NCI-H446 treated with DMSO at 0.1 percent for 48 hours (cell line): Measurements from ENCODE around the gene TOM1L2.
"Not testable (repeated sequence)": the region's sequence is repeated elsewhere in the genome, so short reads cannot be mapped to it uniquely, and the experiment has no call there.

Source experiments
- DNase-seq: peaks from one replicate; lab custom pipeline; 2025; lab: John Stamatoyannopoulos, UW

TOM1L2 gene

GRCh38 chr17:17942846-17943245 lies 29.4 kb downstream of the TOM1L2 start:
- DNase-seq: no peak

- DNase-seq: no peak
Measured at GRCh38 chr17:17941015-17941414, 31.2 kb downstream of the TOM1L2 start.

GRCh38 chr17:17940441-17940911 lies 31.7 kb downstream of the TOM1L2 start:
- peak; percentile 1 for DNase-seq

- not testable (repeated sequence) for DNase-seq
Measured at GRCh38 chr17:17939941-17940340, 32.3 kb downstream of the TOM1L2 start.

GRCh38 chr17:17938388-17939107 lies 33.7 kb downstream of the TOM1L2 start:
- no peak for DNase-seq

GRCh38 chr17:17937958-17938357 lies 34.2 kb downstream of the TOM1L2 start:
- DNase-seq: no peak

- no peak for DNase-seq
Measured at GRCh38 chr17:17937201-17937853, 34.9 kb downstream of the TOM1L2 start.

- no peak for DNase-seq
Measured at GRCh38 chr17:17935321-17936271, 36.6 kb downstream of the TOM1L2 start.

GRCh38 chr17:17934806-17935205 lies 37.4 kb downstream of the TOM1L2 start:
- DNase-seq: no peak

- no peak for DNase-seq
Measured at GRCh38 chr17:17934214-17934613, 38.0 kb downstream of the TOM1L2 start.

- no peak for DNase-seq
Measured at GRCh38 chr17:17933775-17934174, 38.4 kb downstream of the TOM1L2 start.

- no peak for DNase-seq
Measured at GRCh38 chr17:17931159-17931558, 41.0 kb downstream of the TOM1L2 start.

GRCh38 chr17:17930674-17931073 lies 41.5 kb downstream of the TOM1L2 start:
- no peak for DNase-seq

GRCh38 chr17:17929655-17930380 lies 42.4 kb downstream of the TOM1L2 start:
- no peak for DNase-seq

- DNase-seq: no peak
Measured at GRCh38 chr17:17928398-17929287, 43.6 kb downstream of the TOM1L2 start.

- no peak for DNase-seq
Measured at GRCh38 chr17:17926840-17927449, 45.3 kb downstream of the TOM1L2 start.

GRCh38 chr17:17926036-17926435 lies 46.2 kb downstream of the TOM1L2 start:
- DNase-seq: no peak

GRCh38 chr17:17924857-17925250 lies 47.3 kb downstream of the TOM1L2 start:
- no peak for DNase-seq

- no peak for DNase-seq
Measured at GRCh38 chr17:17924131-17924856, 47.9 kb downstream of the TOM1L2 start.
